RWPE2 (cell line): ENCODE measurements around the gene FUNDC2.

Experiments
- ATAC-seq: fragments of 200-7000 bp; cut with Tn5 transposase; 3 replicates; pipeline ENCODE4 v1.9.1; 2021; ENCODE audit warnings: low read depth
- DNase-seq: peaks from one replicate; pipeline ENCODE4 v3.0.0-alpha.2; 2020; ENCODE audit warnings: low spot score
- H3K27ac ChIP-seq: fragments of 450-650 bp; 2 replicates; pipeline ENCODE4 v1.5.1; 2017; ENCODE audit warnings: mild to moderate bottlenecking; ENCODE audit not compliant: poor library complexity, severe bottlenecking
- H3K27me3 ChIP-seq: fragments of 250-450 bp; sonication (Bioruptor Pico); 2 replicates; pipeline ENCODE4 v1.5.1; 2021; ENCODE audit warnings: mild to moderate bottlenecking, moderate library complexity; ENCODE audit not compliant: insufficient read depth, poor library complexity, severe bottlenecking
- H3K36me3 ChIP-seq: fragments of 250-450 bp; sonication (Bioruptor Pico); 2 replicates; pipeline ENCODE4 v1.5.1; 2020; ENCODE audit warnings: low read depth, mild to moderate bottlenecking, moderate library complexity
- H3K4me1 ChIP-seq: fragments of 250-450 bp; sonication (Bioruptor Pico); 2 replicates; pipeline ENCODE4 v1.5.1; 2021; ENCODE audit warnings: mild to moderate bottlenecking, moderate library complexity; ENCODE audit not compliant: insufficient read depth, poor library complexity, severe bottlenecking
- H3K4me3 ChIP-seq: fragments of 250-450 bp; sonication (Bioruptor Pico); 2 replicates; pipeline ENCODE4 v1.5.1; 2021; ENCODE audit warnings: mild to moderate bottlenecking, moderate library complexity; ENCODE audit not compliant: severe bottlenecking
- H3K9me3 ChIP-seq: fragments of 250-450 bp; sonication (Bioruptor Pico); 2 replicates; pipeline ENCODE4 v1.5.1; 2021; ENCODE audit warnings: mild to moderate bottlenecking, moderate library complexity; ENCODE audit not compliant: severe bottlenecking
- CTCF ChIP-seq: fragments of 450-650 bp; IDR thresholded peaks from one replicate; pipeline ENCODE4 v1.5.1; 2017; ENCODE audit warnings: mild to moderate bottlenecking, moderate library complexity; ENCODE audit not compliant: poor library complexity, severe bottlenecking

Gene FUNDC2

GRCh38 chrX:155026727-155027508 lies at the start of gene FUNDC2:
Gene FUNDC2, plus strand, starts transcription at chrX:155026844. Its CDS starts 95 bp downstream, at chrX:155026939.
- DNase-seq (peak; percentile 82), ATAC-seq (peak; percentile 84)
- no peak for TF ChIP-seq CTCF
- Histone ChIP-seq H3K4me1 (peaks cover 3% of the 10 kb centered on the region), H3K4me3 (peak within 1 kb of the TSS; percentile 45), H3K27ac (peak within 1 kb of the TSS; percentile 89), H3K27me3 (no peaks in the 10 kb centered on the region), H3K9me3 (no peaks in the 10 kb centered on the region), H3K36me3 (no peaks in the 10 kb centered on the region)

GRCh38 chrX:154979629-154980028 lies 47.0 kb upstream of the FUNDC2 start:
- Histone ChIP-seq H3K27me3 (no peaks in the 10 kb centered on the region), H3K9me3 (no peaks in the 10 kb centered on the region)

GRCh38 chrX:154980330-154981115 lies 46.1 kb upstream of the FUNDC2 start:
- Histone ChIP-seq H3K27ac (peak overlapping the region; percentile 25), H3K36me3 (no peaks in the 10 kb centered on the region), H3K4me1 (peaks cover 6% of the 10 kb centered on the region), H3K9me3 (no peaks in the 10 kb centered on the region), H3K4me3 (peak overlapping the region; percentile 23), H3K27me3 (no peaks in the 10 kb centered on the region)
- TF ChIP-seq CTCF, result peak; percentile 75
- DNase-seq, result no peak
- ATAC-seq, result peak; percentile 82

More at GRCh38 chrX:154979629-154980028, 47.0 kb upstream of the FUNDC2 start:
- H3K4me1 ChIP-seq, result peaks cover 6% of the 10 kb centered on the region
- TF ChIP-seq CTCF, result no peak
- no peak overlapping the region for H3K4me3 ChIP-seq
- no peaks in the 10 kb centered on the region for H3K36me3 ChIP-seq
- ATAC-seq (no peak), DNase-seq (no peak)
- peak overlapping the region; percentile 25 for H3K27ac ChIP-seq

- peak overlapping the region; percentile 23 for H3K4me3 ChIP-seq
- no peaks in the 10 kb centered on the region for H3K27me3 ChIP-seq
- no peaks in the 10 kb centered on the region for H3K9me3 ChIP-seq
- ATAC-seq (0 out of 3 replicates have a peak, but pooled peaks have one; percentile 25), DNase-seq (no peak)
- H3K36me3 ChIP-seq, result no peaks in the 10 kb centered on the region
- H3K4me1 ChIP-seq, result peaks cover 6% of the 10 kb centered on the region
- peak; percentile 49 for TF ChIP-seq CTCF
- no peak overlapping the region for H3K27ac ChIP-seq
Measured at GRCh38 chrX:154981116-154981411, 45.6 kb upstream of the FUNDC2 start.
